ENCODE data around the gene IL6.
A peak's percentile ranks its signal among the peaks of the same experiment; 100 is the strongest.

IL6 gene

DNA sequence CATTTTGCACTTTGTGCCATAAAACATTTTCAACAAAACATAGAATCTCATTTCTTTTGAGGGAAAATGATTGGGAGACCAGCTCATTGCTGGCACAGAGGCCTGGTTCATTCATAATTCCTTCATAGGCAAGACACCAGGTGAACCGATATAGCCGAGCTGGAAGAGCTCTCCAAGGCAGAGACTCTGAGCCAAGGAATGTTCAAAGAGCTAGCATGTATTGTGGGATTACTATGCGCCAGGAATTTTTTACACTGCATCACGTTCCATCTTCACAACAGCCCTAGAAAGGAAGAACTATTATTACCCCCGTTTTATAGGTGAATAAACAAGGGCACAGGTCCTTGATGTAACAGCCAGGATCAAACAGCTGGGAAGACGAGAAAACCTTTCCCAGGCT is 2.1 kb upstream of the IL6 start:
- peaks cover 4% of the 10 kb centered on the region for H3K36me3 ChIP-seq (ENCODE audit: low read depth)
- H3K27me3 ChIP-seq (ENCODE audit: insufficient read depth, poor library complexity, severe bottlenecking), result no peaks in the 10 kb centered on the region
- ATAC-seq (ENCODE audit: low read depth) (no peak), DNase-seq (ENCODE audit: low spot score) (no peak)
- TF ChIP-seq, protein P1, sequence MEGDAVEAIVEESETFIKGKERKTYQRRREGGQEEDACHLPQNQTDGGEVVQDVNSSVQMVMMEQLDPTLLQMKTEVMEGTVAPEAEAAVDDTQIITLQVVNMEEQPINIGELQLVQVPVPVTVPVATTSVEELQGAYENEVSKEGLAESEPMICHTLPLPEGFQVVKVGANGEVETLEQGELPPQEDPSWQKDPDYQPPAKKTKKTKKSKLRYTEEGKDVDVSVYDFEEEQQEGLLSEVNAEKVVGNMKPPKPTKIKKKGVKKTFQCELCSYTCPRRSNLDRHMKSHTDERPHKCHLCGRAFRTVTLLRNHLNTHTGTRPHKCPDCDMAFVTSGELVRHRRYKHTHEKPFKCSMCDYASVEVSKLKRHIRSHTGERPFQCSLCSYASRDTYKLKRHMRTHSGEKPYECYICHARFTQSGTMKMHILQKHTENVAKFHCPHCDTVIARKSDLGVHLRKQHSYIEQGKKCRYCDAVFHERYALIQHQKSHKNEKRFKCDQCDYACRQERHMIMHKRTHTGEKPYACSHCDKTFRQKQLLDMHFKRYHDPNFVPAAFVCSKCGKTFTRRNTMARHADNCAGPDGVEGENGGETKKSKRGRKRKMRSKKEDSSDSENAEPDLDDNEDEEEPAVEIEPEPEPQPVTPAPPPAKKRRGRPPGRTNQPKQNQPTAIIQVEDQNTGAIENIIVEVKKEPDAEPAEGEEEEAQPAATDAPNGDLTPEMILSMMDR (IDR thresholded peaks at IDR 0.05; ENCODE audit: poor library complexity, severe bottlenecking), result no peak
- H3K4me1 ChIP-seq (ENCODE audit: insufficient read depth, poor library complexity, severe bottlenecking), result peaks cover 27% of the 10 kb centered on the region
- H3K27ac ChIP-seq (ENCODE audit: poor library complexity, severe bottlenecking), result no peak overlapping the region
- no peak overlapping the region for H3K4me3 ChIP-seq (ENCODE audit: severe bottlenecking)
- H3K9me3 ChIP-seq (ENCODE audit: severe bottlenecking), result no peaks in the 10 kb centered on the region

DNA sequence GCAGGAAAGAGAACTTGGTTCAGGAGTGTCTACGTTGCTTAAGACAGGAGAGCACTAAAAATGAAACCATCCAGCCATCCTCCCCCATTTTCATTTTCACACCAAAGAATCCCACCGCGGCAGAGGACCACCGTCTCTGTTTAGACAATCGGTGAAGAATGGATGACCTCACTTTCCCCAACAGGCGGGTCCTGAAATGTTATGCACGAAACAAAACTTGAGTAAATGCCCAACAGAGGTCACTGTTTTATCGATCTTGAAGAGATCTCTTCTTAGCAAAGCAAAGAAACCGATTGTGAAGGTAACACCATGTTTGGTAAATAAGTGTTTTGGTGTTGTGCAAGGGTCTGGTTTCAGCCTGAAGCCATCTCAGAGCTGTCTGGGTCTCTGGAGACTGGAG is 1.4 kb upstream of the IL6 start:
- H3K36me3 ChIP-seq (ENCODE audit: low read depth), result peaks cover 7% of the 10 kb centered on the region
- peak overlapping the region; percentile 90 for H3K27ac ChIP-seq (ENCODE audit: poor library complexity, severe bottlenecking)
- peaks cover 27% of the 10 kb centered on the region for H3K4me1 ChIP-seq (ENCODE audit: insufficient read depth, poor library complexity, severe bottlenecking)
- DNase-seq (ENCODE audit: low spot score) (no peak), ATAC-seq (ENCODE audit: low read depth) (no peak)
- H3K27me3 ChIP-seq (ENCODE audit: insufficient read depth, poor library complexity, severe bottlenecking), result no peaks in the 10 kb centered on the region
- TF ChIP-seq, protein P1 (IDR thresholded peaks at IDR 0.05; ENCODE audit: poor library complexity, severe bottlenecking), result no peak
- no peak overlapping the region for H3K4me3 ChIP-seq (ENCODE audit: severe bottlenecking)
- H3K9me3 ChIP-seq (ENCODE audit: severe bottlenecking), result no peaks in the 10 kb centered on the region

- Histone ChIP-seq H3K9me3 (ENCODE audit: severe bottlenecking) (no peaks in the 10 kb centered on the region), H3K4me1 (ENCODE audit: insufficient read depth, poor library complexity, severe bottlenecking) (peaks cover 35% of the 10 kb centered on the region), H3K36me3 (ENCODE audit: low read depth) (peaks cover 7% of the 10 kb centered on the region), H3K4me3 (ENCODE audit: severe bottlenecking) (peak overlapping the region; percentile 23), H3K27me3 (ENCODE audit: insufficient read depth, poor library complexity, severe bottlenecking) (no peaks in the 10 kb centered on the region), H3K27ac (ENCODE audit: poor library complexity, severe bottlenecking) (peak overlapping the region; percentile 90)
- DNase-seq (ENCODE audit: low spot score), result peak; percentile 69
- TF ChIP-seq, protein P1 (IDR thresholded peaks at IDR 0.05; ENCODE audit: poor library complexity, severe bottlenecking), result peak; percentile 86
- peak; percentile 68 for ATAC-seq (ENCODE audit: low read depth)
Observed at GRCh38 chr7:22726345-22726906, 574 bp upstream of the IL6 start.

- H3K27ac ChIP-seq (ENCODE audit: poor library complexity, severe bottlenecking), result peak overlapping the region; percentile 90
- no peak for DNase-seq (ENCODE audit: low spot score)
- peak overlapping the region; percentile 23 for H3K4me3 ChIP-seq (ENCODE audit: severe bottlenecking)
Observed at GRCh38 chr7:22727714-22728035, 675 bp downstream of the IL6 start.

More at GRCh38 chr7:22727714-22728035, 675 bp downstream of the IL6 start:
- TF ChIP-seq, protein P1 (IDR thresholded peaks at IDR 0.05; ENCODE audit: poor library complexity, severe bottlenecking), result no peak
- Histone ChIP-seq H3K4me1 (ENCODE audit: insufficient read depth, poor library complexity, severe bottlenecking) (peaks cover 39% of the 10 kb centered on the region), H3K9me3 (ENCODE audit: severe bottlenecking) (no peaks in the 10 kb centered on the region), H3K27me3 (ENCODE audit: insufficient read depth, poor library complexity, severe bottlenecking) (no peaks in the 10 kb centered on the region), H3K36me3 (ENCODE audit: low read depth) (peaks cover 10% of the 10 kb centered on the region)
- ATAC-seq (ENCODE audit: low read depth), result no peak

Measured in RWPE2 (cell line).